H9 (cell line): ENCODE results near the gene SECTM1. TPM values are rescaled to one million over a fixed set of nuclear protein-coding genes. Genes with fewer than 3 reads are reported as not detected.
A peak's percentile ranks its signal among the peaks of the same experiment; 100 is the strongest.

Experiments
- DNase-seq: peaks from one replicate; pipeline ENCODE4 v3.0.0-alpha.2; 2017
- H2AFZ ChIP-seq: one replicate; pipeline ENCODE4 v1.6.1; 2013; ENCODE audit warnings: mild to moderate bottlenecking, low read length, control low read depth, moderate library complexity
- H2AK5ac ChIP-seq: 2 replicates; pipeline ENCODE4 v1.6.1; 2013; ENCODE audit warnings: low read length, control low read depth, mixed read lengths; ENCODE audit not compliant: insufficient read length
- H2BK120ac ChIP-seq: one replicate; pipeline ENCODE4 v1.6.1; 2013; ENCODE audit warnings: low read depth, mild to moderate bottlenecking, low read length, control low read depth, inconsistent platforms; ENCODE audit not compliant: poor library complexity, severe bottlenecking
- H2BK12ac ChIP-seq: 2 replicates; pipeline ENCODE4 v1.6.1; 2013; ENCODE audit warnings: low read length, control low read depth, mixed read lengths, low read depth; ENCODE audit not compliant: insufficient read length
- H2BK15ac ChIP-seq: 2 replicates; pipeline ENCODE4 v1.6.1; 2013; ENCODE audit warnings: low read depth, low read length, control low read depth
- H2BK20ac ChIP-seq: one replicate; pipeline ENCODE4 v1.6.1; 2013; ENCODE audit warnings: low read depth, mild to moderate bottlenecking, low read length, control low read depth, inconsistent platforms; ENCODE audit not compliant: poor library complexity, severe bottlenecking
- H2BK5ac ChIP-seq: 2 replicates; pipeline ENCODE4 v1.6.1; 2013; ENCODE audit warnings: low read length, control low read depth, mixed read lengths; ENCODE audit not compliant: insufficient read length
- H3K14ac ChIP-seq: 2 replicates; pipeline ENCODE4 v1.6.1; 2013; ENCODE audit warnings: low read length, control low read depth; ENCODE audit not compliant: insufficient read depth
- H3K18ac ChIP-seq: 2 replicates; pipeline ENCODE4 v1.6.1; 2013; ENCODE audit warnings: low read depth, mild to moderate bottlenecking, mixed read lengths, low read length, control low read depth; ENCODE audit not compliant: insufficient read length
- H3K23ac ChIP-seq: 2 replicates; pipeline ENCODE4 v1.6.1; 2013; ENCODE audit warnings: low read length, control low read depth, mixed read lengths, low read depth; ENCODE audit not compliant: insufficient read length
- H3K23me2 ChIP-seq: 2 replicates; pipeline ENCODE4 v1.6.1; 2013; ENCODE audit warnings: low read depth, mild to moderate bottlenecking, mixed read lengths, low read length, control low read depth; ENCODE audit not compliant: insufficient read length, poor library complexity, severe bottlenecking
- H3K27ac ChIP-seq: 2 replicates; pipeline ENCODE4 v1.5.1; 2013; ENCODE audit warnings: low read length, control low read depth, mixed read lengths, low read depth; ENCODE audit not compliant: insufficient read length
- H3K27me3 ChIP-seq: 2 replicates; pipeline ENCODE4 v1.6.1; 2013; ENCODE audit warnings: low read length, control low read depth, inconsistent platforms; ENCODE audit not compliant: insufficient read depth
- H3K4ac ChIP-seq: 2 replicates; pipeline ENCODE4 v1.6.1; 2013; ENCODE audit warnings: low read depth, mild to moderate bottlenecking, control low read depth, inconsistent platforms, low read length, moderate library complexity
- H3K4me1 ChIP-seq: 2 replicates; pipeline ENCODE4 v1.6.1; 2013; ENCODE audit warnings: low read length, control low read depth, inconsistent platforms; ENCODE audit not compliant: insufficient read depth
- H3K4me2 ChIP-seq: 2 replicates; pipeline ENCODE4 v1.6.1; 2013; ENCODE audit warnings: low read length, control low read depth, mixed read lengths; ENCODE audit not compliant: insufficient read length, insufficient read depth
- H3K56ac ChIP-seq: 2 replicates; pipeline ENCODE4 v1.6.1; 2013; ENCODE audit warnings: low read depth, mild to moderate bottlenecking, mixed read lengths, low read length, control low read depth; ENCODE audit not compliant: insufficient read length
- H3K79me1 ChIP-seq: 2 replicates; pipeline ENCODE4 v1.6.1; 2013; ENCODE audit warnings: low read depth, mild to moderate bottlenecking, moderate library complexity, low read length, control low read depth, inconsistent platforms; ENCODE audit not compliant: insufficient read depth, poor library complexity, severe bottlenecking
- H3K79me2 ChIP-seq: 2 replicates; pipeline ENCODE4 v1.6.1; 2013; ENCODE audit warnings: low read length, control low read depth, inconsistent platforms; ENCODE audit not compliant: insufficient read depth
- H3K9ac ChIP-seq: 2 replicates; pipeline ENCODE4 v1.6.1; 2013; ENCODE audit warnings: low read length, control low read depth, mixed read lengths; ENCODE audit not compliant: insufficient read length; ENCODE audit errors: extremely low read depth
- H3K9me3 ChIP-seq: one replicate; pipeline ENCODE4 v1.6.1; 2013; ENCODE audit warnings: low read depth, low read length, inconsistent platforms; ENCODE audit not compliant: control insufficient read depth
- H3T11ph ChIP-seq: one replicate; pipeline ENCODE4 v1.6.1; 2013; ENCODE audit warnings: mild to moderate bottlenecking, low read length, control low read depth, inconsistent platforms
- H4K20me1 ChIP-seq: one replicate; pipeline ENCODE4 v1.6.1; 2013; ENCODE audit not compliant: control insufficient read depth, insufficient read length, insufficient read depth
- H4K5ac ChIP-seq: 2 replicates; pipeline ENCODE4 v1.6.1; 2013; ENCODE audit warnings: low read depth, mild to moderate bottlenecking, mixed read lengths, low read length, control low read depth; ENCODE audit not compliant: insufficient read length
- H4K8ac ChIP-seq: replicated peaks from 2 replicates; pipeline ENCODE4 v1.6.1; 2013; ENCODE audit warnings: low read length, control low read depth, mixed read lengths, low read depth; ENCODE audit not compliant: insufficient read length
- H4K91ac ChIP-seq: 2 replicates; pipeline ENCODE4 v1.6.1; 2013; ENCODE audit warnings: low read depth, mild to moderate bottlenecking, moderate library complexity, mixed read lengths, low read length, control low read depth; ENCODE audit not compliant: insufficient read length
- H3K27ac Mint-ChIP-seq, 3 experiments: 2 replicates in 2 of 3; 3 replicates in 1 of 3; pipeline ENCODE4 v1.8.0; 2020 to 2021; ENCODE audit warnings: mixed read lengths in 3 of 3, mild to moderate bottlenecking in 1 of 3, moderate library complexity in 1 of 3
- H3K27me3 Mint-ChIP-seq: 2 replicates; pipeline ENCODE4 v1.8.0; 2021; ENCODE audit warnings: low read depth, mild to moderate bottlenecking, moderate library complexity, mixed read lengths
- H3K36me3 Mint-ChIP-seq, 3 experiments: 2 replicates in 2 of 3; 3 replicates in 1 of 3; pipeline ENCODE4 v1.8.0; 2020 to 2021; ENCODE audit warnings: low read depth in 3 of 3, mixed read lengths in 3 of 3; ENCODE audit not compliant: insufficient read depth in 1 of 3
- H3K4me1 Mint-ChIP-seq, 2 experiments: 2 replicates each; pipeline ENCODE4 v1.8.0; 2020; ENCODE audit warnings: mixed read lengths in 2 of 2
- H3K4me3 Mint-ChIP-seq, 2 experiments: 2 replicates in 1 of 2; 3 replicates in 1 of 2; pipeline ENCODE4 v1.8.0; 2020 to 2021; ENCODE audit warnings: mild to moderate bottlenecking in 2 of 2, mixed read lengths in 2 of 2, moderate library complexity in 1 of 2
- H3K9me3 Mint-ChIP-seq, 2 experiments: 2 replicates in 1 of 2; 3 replicates in 1 of 2; pipeline ENCODE4 v1.8.0; 2020; ENCODE audit warnings: mild to moderate bottlenecking in 2 of 2, mixed read lengths in 2 of 2, moderate library complexity in 1 of 2
- CTCF ChIP-seq: fragments of 200-600 bp; sonication (generic); conservative IDR thresholded peaks from 3 replicates; pipeline ENCODE4 v1.8.0; 2021; ENCODE audit warnings: antibody characterized with exemption, mild to moderate bottlenecking
- WGBS: extraction: QIAGEN DNeasy Blood & Tissue Kit; methylation state at CpG from one replicate; pipeline ENCODE4 v1.1.7; 2013; ENCODE audit warnings: missing lambda C conversion rate, low lambda C conversion rate, mixed read lengths; ENCODE audit not compliant: insufficient read length; ENCODE audit errors: extremely low coverage; 5-methylcytosine and 5-hydroxymethylcytosine counted together
- total RNA-seq: library from RNA; stranded (reverse); gene quantifications from 2 replicates; pipeline ENCODE4 v1.2.1, GENCODE V29; 2021

SECTM1 gene
- total RNA-seq, 1 experiment from 2014 or later, result 0.28 TPM

GRCh38 chr17:82278308-82278707, 55.3 kb downstream of the SECTM1 start:
- no peak overlapping the region for H2BK120ac ChIP-seq
- no peak overlapping the region for H3K9ac ChIP-seq
- TF ChIP-seq CTCF, result no peak
- no peaks in the 10 kb centered on the region for H3K23me2 ChIP-seq
- no peaks in the 10 kb centered on the region for H3K79me2 ChIP-seq
- H2BK20ac ChIP-seq, result no peak overlapping the region
- H2BK15ac ChIP-seq, result no peak overlapping the region
- peaks cover 3% of the 10 kb centered on the region; the same call in 1 of the 2 replicates for H3K4me1 ChIP-seq
- H3K27me3 ChIP-seq, result no peaks in the 10 kb centered on the region
- H3K4me2 ChIP-seq, result no peak overlapping the region
- DNase-seq, result no peak
- Mint-ChIP-seq H3K4me3 (peak overlapping the region in 1 of 2 experiments; percentile 38; a peak in 1 of 5 replicates), H3K27me3 (peaks cover 25% of the 10 kb centered on the region), H3K36me3 (no peaks in the 10 kb centered on the region), H3K9me3 (peaks cover 0 to 5% of the 10 kb centered on the region in 2 experiments; a peak in 3 of 5 replicates), H3K27ac (no peak overlapping the region; a peak in 1 of 7 replicates), H3K4me1 (peaks cover 18 to 35% of the 10 kb centered on the region in 2 experiments)
- no peak overlapping the region for H4K91ac ChIP-seq
- no peak overlapping the region for H3T11ph ChIP-seq
- no peak overlapping the region for H4K8ac ChIP-seq
- no peak overlapping the region for H2BK5ac ChIP-seq
- H4K5ac ChIP-seq, result no peak overlapping the region
- no CpG with 5 or more reads among the region's 9 CpGs for WGBS
- H4K20me1 ChIP-seq, result peaks cover 4% of the 10 kb centered on the region
- H3K56ac ChIP-seq, result no peak overlapping the region
- no peak overlapping the region for H3K27ac ChIP-seq
- no peak overlapping the region for H2AFZ ChIP-seq
- no peaks in the 10 kb centered on the region for H3K79me1 ChIP-seq
- H3K4ac ChIP-seq, result no peak overlapping the region
- H3K9me3 ChIP-seq, result no peaks in the 10 kb centered on the region
- no peak overlapping the region for H3K23ac ChIP-seq
- H2AK5ac ChIP-seq, result no peak overlapping the region
- no peak overlapping the region for H3K18ac ChIP-seq
- no peak overlapping the region for H2BK12ac ChIP-seq
- no peak overlapping the region for H3K14ac ChIP-seq
